NCI-H446 treated with DMSO at 0.1 percent for 48 hours (cell line): ENCODE measurements around the gene PLEKHG4B.
A peak's percentile ranks its signal among the peaks of the same experiment; 100 is the strongest.
"Not testable (repeated sequence)": the region's sequence is repeated elsewhere in the genome, so short reads cannot be mapped to it uniquely, and the experiment has no call there.

Experiments
- DNase-seq: peaks from one replicate; lab custom pipeline; 2025; lab: John Stamatoyannopoulos, UW

PLEKHG4B gene

GRCh38 chr5:91556-92263, at the start of gene PLEKHG4B:
TSS of gene PLEKHG4B (plus strand) at chr5:92168. CDS start at chr5:92232, 64 bp downstream.
- peak; percentile 60 for DNase-seq

- DNase-seq: no peak
Observed at GRCh38 chr5:42250-42649, 49.7 kb upstream of the PLEKHG4B start.

- DNase-seq: no peak
Observed at GRCh38 chr5:48192-48591, 43.8 kb upstream of the PLEKHG4B start.

- DNase-seq: not testable (repeated sequence)
Observed at GRCh38 chr5:49530-49929, 42.4 kb upstream of the PLEKHG4B start.

GRCh38 chr5:49953-50544, 41.9 kb upstream of the PLEKHG4B start:
- no peak for DNase-seq

GRCh38 chr5:50724-51499, 41.1 kb upstream of the PLEKHG4B start:
- DNase-seq: no peak

- DNase-seq: no peak
Observed at GRCh38 chr5:51500-51823, 40.5 kb upstream of the PLEKHG4B start.

- DNase-seq: peak; percentile 4
Observed at GRCh38 chr5:53381-54174, 38.4 kb upstream of the PLEKHG4B start.

GRCh38 chr5:54175-54730, 37.7 kb upstream of the PLEKHG4B start:
- DNase-seq: no peak

- DNase-seq: no peak
Observed at GRCh38 chr5:54876-55569, 36.9 kb upstream of the PLEKHG4B start.

GRCh38 chr5:56561-57290, 35.2 kb upstream of the PLEKHG4B start:
- DNase-seq: no peak

GRCh38 chr5:60250-60649, 31.7 kb upstream of the PLEKHG4B start:
- not testable (repeated sequence) for DNase-seq

- DNase-seq: no peak
Observed at GRCh38 chr5:70440-70839, 21.5 kb upstream of the PLEKHG4B start.

- DNase-seq: not testable (repeated sequence)
Observed at GRCh38 chr5:72316-73180, 19.4 kb upstream of the PLEKHG4B start.

GRCh38 chr5:73181-73447, 18.9 kb upstream of the PLEKHG4B start:
- DNase-seq: not testable (repeated sequence)

GRCh38 chr5:73768-74502, 18.0 kb upstream of the PLEKHG4B start:
- no peak for DNase-seq

- no peak for DNase-seq
Observed at GRCh38 chr5:74503-75109, 17.4 kb upstream of the PLEKHG4B start.

- no peak for DNase-seq
Observed at GRCh38 chr5:75331-76320, 16.3 kb upstream of the PLEKHG4B start.
